HG03565 (cell line): Measurements from ENCODE around the gene TIGD6.

ENCODE experiments used
- ATAC-seq: cut with Tn5 transposase; IDR thresholded peaks from one replicate; pipeline ENCODE4 v1.9.1; 2021; ENCODE audit warnings: mild to moderate bottlenecking, moderate library complexity; ENCODE audit not compliant: unreplicated experiment

TIGD6 gene

DNA sequence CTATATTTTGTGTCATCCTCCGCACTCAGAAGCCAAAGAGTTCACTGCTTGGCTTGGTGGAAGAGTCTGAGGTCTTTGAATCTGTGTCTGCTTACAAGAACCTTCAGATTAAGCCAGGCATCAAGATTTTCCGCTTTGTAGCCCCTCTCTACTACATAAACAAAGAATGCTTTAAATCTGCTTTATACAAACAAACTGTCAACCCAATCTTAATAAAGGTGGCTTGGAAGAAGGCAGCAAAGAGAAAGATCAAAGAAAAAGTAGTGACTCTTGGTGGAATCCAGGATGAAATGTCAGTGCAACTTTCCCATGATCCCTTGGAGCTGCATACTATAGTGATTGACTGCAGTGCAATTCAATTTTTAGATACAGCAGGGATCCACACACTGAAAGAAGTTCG is 19.2 kb downstream of the TIGD6 start:
- ATAC-seq, result no peak

DNA sequence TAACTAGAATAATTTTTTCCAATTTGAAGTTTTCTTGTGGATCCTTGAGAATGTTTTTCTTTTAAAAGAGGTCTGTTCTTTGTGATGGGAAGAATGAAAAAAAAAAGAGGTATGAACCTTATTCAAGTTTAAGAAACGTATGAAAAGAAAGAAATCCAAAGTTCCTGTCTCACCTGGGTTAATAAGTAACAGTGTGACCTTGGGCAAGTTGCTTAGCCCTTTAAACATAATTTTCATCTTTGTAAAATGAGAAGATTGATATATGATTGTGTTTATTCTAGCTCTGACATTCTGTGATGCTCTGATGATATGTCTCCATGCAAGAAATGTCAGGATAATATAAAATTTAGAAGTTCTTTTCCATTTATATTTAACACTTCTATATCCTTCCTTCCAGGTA is 20.6 kb downstream of the TIGD6 start:
- ATAC-seq, result no peak

DNA sequence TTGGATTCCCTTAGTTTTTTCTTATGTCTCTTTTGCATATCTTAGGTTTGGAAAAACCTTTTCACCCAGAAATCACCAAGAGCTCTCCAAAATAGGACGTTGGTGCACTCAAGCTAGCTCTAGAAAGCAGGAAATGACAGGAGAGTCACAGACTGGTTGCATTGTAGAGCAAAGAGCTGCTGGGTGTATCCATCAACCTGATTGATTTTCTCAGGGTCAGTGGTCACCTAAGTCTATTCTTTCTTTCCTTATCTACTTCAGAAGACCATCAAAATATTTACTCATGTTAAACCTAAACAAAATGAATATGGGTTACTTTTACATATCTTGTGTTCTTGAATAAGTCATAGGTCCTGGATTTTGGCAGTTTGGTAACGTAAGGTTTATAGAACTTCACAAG is 25.0 kb downstream of the TIGD6 start:
- no peak for ATAC-seq

DNA sequence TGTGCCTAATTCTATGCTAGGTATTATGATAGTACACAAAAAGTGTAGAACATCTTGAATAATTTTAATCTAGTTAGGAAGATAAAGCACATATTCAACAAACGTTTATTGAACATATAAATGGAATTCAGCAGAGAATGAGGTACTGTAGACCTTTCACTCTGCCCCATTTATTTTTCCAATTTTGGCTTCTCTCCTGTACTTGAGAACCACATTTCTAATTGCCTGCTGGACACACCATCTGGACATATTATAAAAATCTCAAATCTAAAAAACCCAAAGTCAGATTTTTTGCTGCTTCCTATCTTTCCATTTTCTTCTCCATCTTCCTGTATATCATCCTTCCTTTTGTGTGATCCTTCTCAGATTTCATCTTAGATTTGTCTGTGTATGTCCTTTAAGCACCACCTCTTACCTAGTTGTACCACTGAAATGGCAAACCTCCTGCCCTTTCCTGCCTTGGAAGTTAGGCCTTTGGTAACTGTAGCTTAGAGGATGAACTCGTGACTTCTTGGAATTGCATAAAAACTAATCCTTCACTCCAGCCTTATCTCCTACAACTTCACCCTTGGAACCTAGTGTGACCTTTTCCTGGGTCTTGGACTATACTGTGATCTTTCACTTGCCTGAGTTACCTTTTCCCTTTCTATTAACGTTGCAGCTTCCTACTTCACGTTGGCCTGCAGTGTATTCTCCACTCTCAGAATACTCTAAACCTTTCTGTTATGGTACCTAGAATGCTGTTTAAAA is 31.1 kb downstream of the TIGD6 start:
- no peak for ATAC-seq

DNA sequence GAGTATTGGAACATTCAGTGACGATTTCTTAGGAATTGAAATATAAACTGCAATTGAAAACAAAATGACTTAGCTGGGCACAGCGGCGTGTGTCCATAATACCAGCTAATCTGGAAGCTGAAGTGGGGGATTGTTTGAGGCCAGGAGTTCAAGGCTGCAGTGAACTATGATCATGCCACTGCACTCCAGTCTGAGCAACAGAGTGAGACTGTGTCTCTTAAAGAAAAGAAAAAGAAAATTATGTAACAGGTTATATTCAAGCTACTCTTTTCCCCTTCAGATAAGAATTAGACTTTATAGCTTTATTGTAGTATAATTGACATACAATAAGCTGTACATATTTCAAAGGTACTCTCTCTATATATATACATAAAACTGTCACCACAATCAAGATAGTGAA is 33.5 kb downstream of the TIGD6 start:
- no peak for ATAC-seq

DNA sequence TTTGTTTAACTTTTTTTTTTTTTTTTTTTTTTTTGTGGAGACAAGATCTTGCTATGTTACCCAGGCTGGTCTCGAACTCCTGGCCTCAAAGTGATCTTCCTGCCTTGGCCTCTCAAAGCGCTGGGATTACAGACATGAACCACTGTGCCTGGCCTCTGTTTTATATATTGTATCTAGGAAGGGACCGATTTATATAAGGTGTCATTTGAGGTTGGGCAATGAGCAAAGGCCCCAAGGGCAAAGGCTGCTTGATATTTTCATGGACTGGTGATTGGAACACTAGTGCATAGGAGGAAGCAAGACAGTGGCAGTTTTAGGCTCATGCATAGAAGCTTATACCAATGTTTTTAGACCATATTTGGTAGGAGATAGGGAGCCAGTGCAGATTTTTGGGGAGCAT is 36.7 kb downstream of the TIGD6 start:
- no peak for ATAC-seq

DNA sequence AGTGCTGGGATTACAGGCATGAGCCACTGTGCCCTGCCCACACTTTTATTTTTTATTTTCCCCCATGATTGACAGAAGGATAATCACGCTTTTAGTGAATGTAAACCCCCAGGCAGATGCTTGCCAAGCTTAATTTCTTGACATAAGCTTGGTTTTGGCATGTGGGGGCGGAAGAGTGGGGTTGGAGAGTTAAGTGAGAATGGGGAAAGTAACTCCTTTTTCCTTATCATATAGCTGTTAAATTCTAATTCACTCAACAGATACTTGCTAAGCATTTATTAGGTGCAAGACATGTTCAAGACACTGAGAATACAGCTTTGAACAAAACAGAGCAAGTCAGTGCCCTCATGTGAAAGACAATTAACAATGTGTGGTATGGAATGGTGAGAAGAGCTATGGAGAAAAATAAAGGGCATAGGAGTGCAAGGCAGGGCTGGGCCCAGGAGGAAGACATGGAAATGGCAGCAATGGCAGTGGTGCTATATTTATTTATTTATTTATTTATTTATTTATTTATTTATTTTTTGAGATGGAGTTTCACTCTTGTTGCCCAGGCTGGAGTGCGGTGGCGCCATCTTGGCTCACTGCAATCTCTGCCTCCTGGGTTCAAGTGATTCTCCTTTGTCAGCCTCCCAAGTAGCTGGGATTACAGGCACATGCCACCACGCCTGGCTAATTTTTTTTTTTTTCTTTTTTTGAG is 37.7 kb downstream of the TIGD6 start:
- no peak for ATAC-seq

DNA sequence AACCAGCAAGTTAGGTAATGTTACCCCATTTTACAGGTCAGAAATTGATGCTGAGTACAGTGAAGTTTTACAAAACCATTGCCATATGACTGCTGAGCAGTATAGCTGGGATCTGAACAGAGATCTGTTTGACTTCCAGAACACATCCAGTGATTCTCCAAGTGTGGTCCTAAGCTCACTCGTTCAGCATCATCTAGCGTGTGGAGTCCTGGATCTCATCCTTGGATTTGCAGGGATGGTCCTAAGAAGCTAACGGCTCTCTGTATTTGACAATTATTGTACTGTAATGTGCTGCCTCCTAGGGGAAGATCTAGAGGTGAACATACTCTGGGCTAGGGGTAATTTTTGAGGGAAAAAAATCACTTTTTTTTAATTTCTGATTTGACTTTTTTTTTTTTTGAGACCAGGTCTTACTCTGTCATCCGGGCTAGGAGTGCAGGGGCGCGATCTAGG is 38.5 kb downstream of the TIGD6 start:
- ATAC-seq, result no peak

DNA sequence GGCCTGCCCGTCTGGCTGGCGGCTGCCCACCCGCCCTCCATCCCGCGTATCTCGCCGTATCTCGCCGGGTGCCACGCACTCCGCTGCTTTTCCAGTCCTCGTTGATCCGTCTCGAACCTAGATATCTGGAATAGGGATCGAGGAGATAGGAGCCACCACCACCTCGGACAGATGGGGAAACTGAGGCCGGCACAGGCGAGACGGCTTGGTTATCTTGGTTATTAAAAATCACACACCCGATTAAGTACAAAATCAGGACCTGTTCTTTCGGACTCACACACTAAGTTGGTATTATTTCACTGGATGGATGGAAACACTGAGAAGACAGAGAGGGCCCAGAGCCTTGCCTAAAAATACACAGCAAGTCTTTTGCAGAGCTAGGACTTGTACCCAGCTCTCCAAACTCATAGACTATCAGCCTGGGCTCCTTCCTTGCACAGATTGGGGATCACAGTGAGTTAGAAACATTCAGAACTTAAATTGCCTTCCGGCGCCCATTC is 39.2 kb downstream of the TIGD6 start:
- no peak for ATAC-seq

DNA sequence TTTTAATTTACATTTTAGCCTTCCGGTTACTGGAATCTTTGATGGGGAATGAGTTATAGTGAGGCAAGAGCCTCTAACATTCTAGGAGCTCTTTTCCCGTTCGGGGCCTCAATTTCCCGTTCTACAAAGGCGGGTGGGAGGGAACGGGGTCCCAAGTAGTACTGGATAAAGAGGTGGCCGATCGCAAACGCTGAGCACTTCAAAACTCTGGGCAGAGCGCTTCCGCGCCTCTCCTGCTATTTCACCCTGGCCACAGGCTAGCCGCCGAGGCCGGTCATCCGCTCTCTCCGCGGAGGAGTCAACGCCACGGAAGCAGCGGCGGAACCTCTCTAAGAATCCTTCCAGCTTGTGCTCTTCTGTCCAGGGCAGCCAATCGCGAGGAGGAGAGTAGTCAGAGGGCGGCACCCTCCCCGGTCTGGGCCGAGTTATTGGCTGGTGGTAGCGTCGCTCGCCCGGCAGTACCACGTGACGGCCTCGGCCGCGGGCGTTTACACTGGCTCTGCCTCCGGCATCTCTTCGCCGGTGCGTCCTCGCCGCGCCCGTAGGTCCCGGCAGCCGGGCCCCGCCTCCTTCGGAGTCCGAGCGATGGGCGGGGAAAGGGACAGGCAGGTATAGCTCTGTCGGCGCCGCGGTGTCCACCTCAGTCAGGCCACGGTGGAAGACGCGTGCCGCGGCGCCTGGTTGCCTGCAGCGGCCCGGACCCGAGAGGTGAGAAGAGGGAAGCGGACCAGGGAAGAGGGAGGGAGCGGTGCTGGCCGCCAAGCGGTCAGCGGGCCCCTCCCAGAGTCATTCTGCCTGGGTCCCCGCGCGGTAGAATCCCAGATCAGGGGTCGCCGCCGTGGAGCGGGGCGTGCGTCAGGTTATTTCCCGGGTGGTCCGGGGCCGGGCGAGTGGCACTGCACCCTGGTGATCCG is 39.9 kb downstream of the TIGD6 start, which contains the start of gene SLC26A2:
SLC26A2 (plus strand) TSS at position 487 of the 914 bp plus-strand sequence. CDS start 16,895 bp downstream, outside the sequence.
- peak; percentile 98 for ATAC-seq

DNA sequence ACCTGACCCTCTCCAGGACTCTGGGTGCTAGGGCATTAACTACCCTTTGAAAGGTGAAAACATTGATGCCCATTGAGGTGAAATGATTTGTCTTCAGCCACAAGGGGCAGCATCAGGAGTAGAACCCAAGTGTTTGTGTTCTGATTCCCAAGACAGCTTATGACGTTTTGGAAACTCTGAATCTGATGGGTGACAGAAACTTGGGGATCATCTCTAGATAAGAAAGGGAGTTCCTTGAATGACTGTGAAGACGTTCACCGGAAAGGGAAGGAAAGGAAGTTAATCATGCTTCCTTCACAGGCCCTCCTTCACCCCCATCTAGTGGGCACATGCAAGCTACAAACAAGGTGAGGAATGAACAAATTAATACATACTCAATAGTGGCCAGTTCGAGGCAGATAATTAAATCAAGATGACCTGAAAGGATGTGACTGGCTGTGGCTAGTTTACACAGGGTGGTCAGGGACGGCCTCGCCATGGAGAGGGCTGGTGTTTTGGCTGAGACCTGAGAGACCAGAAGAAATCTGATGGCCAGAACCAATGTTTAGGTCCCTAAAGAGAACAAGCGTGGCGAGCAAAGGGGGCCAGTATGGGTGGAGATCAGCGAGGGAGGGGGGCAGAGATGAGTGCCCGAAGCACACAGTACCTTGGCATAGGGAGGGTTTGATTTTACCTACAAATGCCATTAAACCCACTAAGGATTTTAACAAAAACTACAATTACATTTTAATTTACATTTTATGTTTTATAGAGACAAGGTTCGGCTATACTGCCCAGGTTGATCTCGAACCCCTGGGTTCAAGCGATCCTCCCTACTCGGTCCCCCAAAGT is 40.8 kb downstream of the TIGD6 start:
- no peak for ATAC-seq

DNA sequence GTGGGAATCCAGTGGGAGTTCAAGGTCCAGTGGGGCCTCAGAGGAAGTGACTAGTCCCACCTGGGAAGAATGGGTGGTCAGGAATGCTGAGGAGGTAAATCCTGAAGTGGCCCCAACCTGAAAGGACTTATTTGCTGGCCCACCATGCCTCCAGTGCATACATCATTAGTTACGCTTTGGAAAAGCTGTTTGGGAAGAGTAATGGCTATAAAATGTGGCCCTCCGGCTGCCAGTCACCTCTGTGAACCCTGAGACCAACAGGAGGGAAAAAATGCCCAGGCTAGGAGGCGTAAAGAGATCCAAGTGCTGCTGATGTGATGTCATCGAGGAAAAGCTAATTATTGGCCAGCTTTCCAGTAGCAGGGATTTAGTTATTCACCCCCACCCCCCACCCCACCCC is 42.6 kb downstream of the TIGD6 start:
- ATAC-seq, result no peak

DNA sequence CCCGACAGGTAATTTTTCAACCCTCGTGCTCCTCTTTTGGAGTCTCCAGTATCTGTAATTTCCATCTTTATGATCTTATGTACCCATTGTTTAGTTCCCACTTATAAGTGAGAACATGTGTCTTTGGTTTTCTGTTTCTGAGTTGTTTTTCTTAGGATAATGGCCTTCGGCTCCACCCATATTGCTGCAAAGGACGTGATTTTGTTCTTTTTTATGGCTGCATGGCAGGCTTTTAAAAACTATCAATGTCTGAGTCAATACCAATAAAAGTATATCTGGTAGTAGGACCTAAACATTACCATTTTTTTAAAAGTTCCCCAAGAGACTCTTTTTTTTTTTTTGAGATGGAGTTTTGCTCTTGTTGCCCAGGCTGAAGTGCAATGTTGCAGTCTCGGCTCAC is 43.8 kb downstream of the TIGD6 start:
- no peak for ATAC-seq

DNA sequence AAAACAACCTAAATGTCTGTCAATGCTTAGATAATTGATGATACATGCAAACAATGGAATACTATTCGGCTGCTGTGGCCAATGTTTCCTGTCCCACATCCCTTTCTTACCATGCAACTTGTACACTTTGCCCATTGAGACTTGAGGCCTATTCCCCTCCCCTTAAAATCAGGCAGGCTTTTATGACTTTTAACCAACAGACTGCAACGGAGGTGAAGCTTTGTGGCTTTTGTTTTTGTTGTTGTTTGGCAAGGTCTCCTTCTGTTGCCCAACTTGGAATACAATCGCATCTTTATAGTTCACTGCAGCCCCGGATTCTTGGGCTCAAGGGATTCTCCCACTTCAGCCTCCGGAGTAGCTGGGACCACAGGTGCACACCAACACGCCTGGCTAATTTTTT is 45.7 kb downstream of the TIGD6 start:
- no peak for ATAC-seq

DNA sequence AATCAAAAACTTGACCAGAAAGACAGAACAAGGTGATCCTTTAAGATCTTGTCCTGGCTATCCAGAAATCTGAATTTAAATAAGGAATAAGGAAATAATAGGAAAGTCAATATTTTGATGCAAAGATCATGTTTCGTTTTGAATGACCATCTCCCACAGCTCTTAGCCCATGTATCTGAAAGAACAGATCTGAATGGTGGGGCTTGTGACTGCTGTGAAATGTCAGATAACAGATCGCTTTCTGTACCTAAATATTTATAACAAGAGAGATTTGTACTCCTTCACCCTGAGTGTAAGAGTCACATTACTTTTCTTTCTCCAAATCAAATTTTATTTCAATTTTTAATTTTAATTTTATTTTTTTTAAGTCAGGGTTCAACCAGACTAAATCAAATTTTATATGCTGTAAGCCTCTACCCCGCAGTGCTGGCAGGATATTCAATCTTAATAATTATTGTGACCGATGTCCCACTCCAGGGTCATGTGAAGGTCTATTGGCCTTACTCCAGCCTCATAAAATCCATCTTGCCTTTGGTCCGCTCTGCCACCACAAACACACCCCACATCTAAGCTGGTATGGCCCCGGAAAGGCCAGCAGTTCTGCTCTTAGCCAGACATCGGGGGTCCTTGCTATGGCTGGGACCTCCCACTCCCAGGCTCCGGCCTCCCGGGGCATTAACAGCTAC is 46.9 kb downstream of the TIGD6 start:
- ATAC-seq, result no peak

DNA sequence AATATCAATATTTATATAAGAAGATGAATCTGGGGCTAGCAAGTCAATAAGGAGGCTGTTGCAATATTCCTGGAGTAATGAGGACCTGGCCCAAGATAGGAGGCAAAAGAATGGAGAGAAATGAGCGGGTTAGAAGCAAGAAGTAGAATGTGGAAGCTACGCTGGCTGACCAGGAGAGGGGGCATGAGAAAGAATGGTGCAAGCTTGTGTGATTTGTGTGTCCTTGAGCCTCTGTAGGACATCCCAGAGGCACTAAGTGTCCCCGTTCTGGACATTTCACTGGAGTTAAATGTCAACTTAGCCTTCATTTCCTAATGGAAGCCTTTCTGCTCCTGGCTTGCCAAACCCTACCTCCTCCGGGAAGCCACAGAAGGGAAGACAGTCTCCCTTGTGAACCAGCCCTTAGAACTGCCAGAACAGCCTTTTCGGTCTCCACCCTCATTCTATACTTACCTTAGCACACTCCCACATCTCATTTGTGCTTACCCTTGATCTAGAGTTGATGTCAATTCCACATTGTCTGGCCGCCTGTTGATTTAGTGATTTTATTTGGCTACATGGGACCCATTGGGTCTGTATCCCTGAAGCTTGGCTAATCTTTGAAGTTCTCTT is 49.2 kb downstream of the TIGD6 start:
- no peak for ATAC-seq

DNA sequence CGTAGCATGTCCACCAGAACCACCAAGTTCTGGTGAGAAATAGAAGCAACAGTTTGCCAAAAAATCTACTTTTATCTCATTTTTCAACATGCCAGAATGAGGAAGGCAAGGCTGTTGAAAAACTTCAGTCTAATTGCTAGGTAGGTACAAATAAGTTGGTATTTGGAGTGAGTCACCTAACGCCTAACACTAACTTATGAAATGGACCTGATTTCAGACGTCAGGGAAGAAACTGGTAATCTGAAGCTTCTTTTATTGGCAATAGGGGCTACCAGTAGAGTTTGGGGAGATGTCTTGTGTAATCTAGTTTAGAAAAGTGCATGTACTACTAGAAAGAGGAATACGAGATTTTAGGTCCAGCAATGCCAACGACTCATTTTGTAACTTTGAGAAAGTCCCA is 51.5 kb downstream of the TIGD6 start:
- no peak for ATAC-seq

DNA sequence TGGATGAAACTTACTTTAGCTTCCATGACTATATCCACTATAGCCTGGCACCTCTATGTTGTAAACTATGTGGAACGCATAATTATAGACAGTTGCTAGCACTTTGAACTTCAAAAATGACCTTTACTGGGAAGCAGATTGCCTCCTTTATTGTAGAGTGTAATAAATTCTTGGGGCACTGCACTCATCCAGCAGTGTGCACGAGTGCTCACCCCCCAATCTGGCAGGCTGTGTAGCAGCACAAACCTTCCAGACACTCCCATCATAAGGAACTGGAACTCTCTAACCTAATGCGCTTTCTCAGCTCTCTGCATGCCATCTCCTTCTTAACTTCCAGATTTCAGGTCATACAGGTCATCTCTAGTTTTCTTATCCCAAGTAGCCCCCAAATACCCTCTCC is 54.3 kb downstream of the TIGD6 start:
- no peak for ATAC-seq

DNA sequence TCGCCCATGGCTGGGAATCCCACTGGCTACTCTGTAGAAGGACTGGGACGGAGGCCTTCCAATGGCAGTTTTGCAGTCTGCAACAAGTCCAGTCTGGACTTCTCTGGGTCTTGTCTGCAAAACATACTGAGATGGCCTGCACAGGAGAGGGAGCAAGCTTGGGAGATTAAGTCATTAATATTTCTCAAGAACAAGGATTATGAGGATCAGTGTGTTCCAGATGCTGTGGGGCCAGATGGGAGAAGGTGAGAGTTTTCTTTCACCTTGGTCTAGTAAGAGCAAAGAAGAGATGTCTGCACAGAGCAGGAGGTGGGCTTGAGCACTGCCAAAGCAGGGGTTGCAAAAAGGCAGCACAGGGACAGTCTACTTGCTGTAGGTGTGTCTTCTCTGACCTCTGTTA is 55.8 kb downstream of the TIGD6 start, which contains the start of gene PDE6A:
PDE6A (minus strand) TSS at position 128 of the 400 bp plus-strand sequence; CDS start at position 8, 120 bp downstream.
- ATAC-seq, result no peak
